ENCODE data around the gene FAM20C. TPM values are rescaled to one million over a fixed set of nuclear protein-coding genes. Genes with fewer than 3 reads are reported as not detected.

The FAM20C gene
- total RNA-seq, 1 donor from 2014 or later = 58.8 TPM

DNA sequence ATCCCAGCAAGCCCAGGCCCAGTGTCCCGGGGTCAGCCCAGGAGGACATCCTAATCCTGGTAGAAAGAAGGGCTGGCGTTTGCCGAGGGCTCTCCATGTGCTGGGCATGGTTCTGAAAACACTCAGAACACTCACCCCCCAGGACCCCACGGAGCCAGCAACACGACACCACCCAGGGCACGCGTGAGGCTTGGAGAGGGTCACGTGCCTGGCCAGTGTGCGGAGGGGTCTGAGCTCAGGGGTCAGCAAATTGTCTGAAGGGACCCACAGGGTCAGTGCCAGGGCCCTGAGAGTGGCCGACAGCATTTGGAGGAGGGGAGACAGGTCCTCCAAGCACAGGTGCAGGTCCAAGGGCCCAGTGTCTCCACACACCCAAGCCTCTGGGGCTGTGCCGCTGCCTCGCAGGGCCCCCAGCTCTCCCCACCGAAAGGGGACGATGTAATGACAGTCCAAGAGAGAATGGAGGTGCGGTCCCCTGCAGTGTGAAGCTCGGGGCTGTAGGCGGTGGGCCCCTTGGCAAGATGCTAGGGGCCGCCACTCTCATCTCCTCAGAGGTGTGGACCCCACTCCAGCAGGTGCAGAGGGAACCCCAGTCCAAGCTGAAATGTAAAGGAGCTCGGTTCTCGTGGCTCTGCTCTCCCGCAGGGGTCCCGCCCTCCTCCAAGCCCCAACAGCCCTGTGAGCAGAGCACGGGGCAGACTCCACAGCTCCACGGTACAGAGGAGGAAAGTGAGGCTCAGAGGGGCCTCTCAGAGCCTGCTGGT lies 105.4 kb downstream of the FAM20C start:
- H3K27ac ChIP-seq = no peak overlapping the region
- intact Hi-C loops (cut with DNase I) = no loop called here
- H3K27me3 ChIP-seq = peaks cover 16% of the 10 kb centered on the region
- no peaks in the 10 kb centered on the region for H3K36me3 ChIP-seq
- DNase-seq = peak; percentile 62
- no peaks in the 10 kb centered on the region for H3K9me3 ChIP-seq
- TF ChIP-seq, protein P1, sequence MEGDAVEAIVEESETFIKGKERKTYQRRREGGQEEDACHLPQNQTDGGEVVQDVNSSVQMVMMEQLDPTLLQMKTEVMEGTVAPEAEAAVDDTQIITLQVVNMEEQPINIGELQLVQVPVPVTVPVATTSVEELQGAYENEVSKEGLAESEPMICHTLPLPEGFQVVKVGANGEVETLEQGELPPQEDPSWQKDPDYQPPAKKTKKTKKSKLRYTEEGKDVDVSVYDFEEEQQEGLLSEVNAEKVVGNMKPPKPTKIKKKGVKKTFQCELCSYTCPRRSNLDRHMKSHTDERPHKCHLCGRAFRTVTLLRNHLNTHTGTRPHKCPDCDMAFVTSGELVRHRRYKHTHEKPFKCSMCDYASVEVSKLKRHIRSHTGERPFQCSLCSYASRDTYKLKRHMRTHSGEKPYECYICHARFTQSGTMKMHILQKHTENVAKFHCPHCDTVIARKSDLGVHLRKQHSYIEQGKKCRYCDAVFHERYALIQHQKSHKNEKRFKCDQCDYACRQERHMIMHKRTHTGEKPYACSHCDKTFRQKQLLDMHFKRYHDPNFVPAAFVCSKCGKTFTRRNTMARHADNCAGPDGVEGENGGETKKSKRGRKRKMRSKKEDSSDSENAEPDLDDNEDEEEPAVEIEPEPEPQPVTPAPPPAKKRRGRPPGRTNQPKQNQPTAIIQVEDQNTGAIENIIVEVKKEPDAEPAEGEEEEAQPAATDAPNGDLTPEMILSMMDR (IDR thresholded peaks at IDR 0.05) = no peak
- H3K4me1 ChIP-seq = no peaks in the 10 kb centered on the region
- ATAC-seq = no peak
- H3K4me3 ChIP-seq = no peak overlapping the region

GRCh38 chr7:298375-298702 lies 106.0 kb downstream of the FAM20C start:
- H3K36me3 ChIP-seq = no peaks in the 10 kb centered on the region
- DNase-seq (no peak), ATAC-seq (no peak)
- H3K4me3 ChIP-seq = no peak overlapping the region
- H3K9me3 ChIP-seq = no peaks in the 10 kb centered on the region
- TF ChIP-seq, protein P1 (IDR thresholded peaks at IDR 0.05) = no peak
- no peak overlapping the region for H3K27ac ChIP-seq
- H3K4me1 ChIP-seq = no peaks in the 10 kb centered on the region
- H3K27me3 ChIP-seq = peaks cover 13% of the 10 kb centered on the region
- intact Hi-C loops (cut with DNase I) = no loop called here

DNA sequence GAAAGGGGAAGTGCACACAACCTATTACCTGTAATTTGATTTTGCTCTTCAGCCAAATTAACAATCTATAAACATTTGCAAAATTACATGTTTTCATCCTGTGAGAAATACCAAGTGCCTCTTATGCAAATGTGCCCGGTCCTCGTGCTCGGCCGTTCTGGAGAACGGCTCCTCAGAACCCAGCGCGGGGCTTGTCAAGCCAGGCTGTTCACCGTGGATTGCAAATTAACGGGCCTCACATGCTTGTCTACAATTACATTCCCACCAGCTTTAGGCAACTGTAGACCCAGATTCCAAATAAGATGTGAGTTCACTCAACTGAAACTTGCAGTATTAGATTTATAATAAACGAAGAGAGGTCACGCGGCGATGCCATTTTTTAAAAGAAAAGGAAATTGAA lies 106.4 kb downstream of the FAM20C start:
- no peak overlapping the region for H3K4me3 ChIP-seq
- H3K4me1 ChIP-seq = no peaks in the 10 kb centered on the region
- TF ChIP-seq, protein P1 (IDR thresholded peaks at IDR 0.05) = no peak
- no peaks in the 10 kb centered on the region for H3K36me3 ChIP-seq
- intact Hi-C loops (cut with DNase I) = no loop called here
- ATAC-seq (no peak), DNase-seq (no peak)
- H3K27me3 ChIP-seq = peaks cover 9% of the 10 kb centered on the region
- H3K27ac ChIP-seq = no peak overlapping the region
- no peaks in the 10 kb centered on the region for H3K9me3 ChIP-seq

GRCh38 chr7:299169-299568 lies 106.8 kb downstream of the FAM20C start:
- Histone ChIP-seq H3K27me3 (peaks cover 4% of the 10 kb centered on the region), H3K36me3 (no peaks in the 10 kb centered on the region), H3K27ac (no peak overlapping the region), H3K9me3 (no peaks in the 10 kb centered on the region), H3K4me3 (no peak overlapping the region), H3K4me1 (no peaks in the 10 kb centered on the region)
- TF ChIP-seq, protein P1 (IDR thresholded peaks at IDR 0.05) = no peak
- peak; percentile 59 for DNase-seq
- intact Hi-C loops (cut with DNase I) = no loop called here
- ATAC-seq = no peak

- Histone ChIP-seq H3K27ac (no peak overlapping the region), H3K4me1 (no peaks in the 10 kb centered on the region), H3K27me3 (peaks cover 4% of the 10 kb centered on the region), H3K36me3 (no peaks in the 10 kb centered on the region), H3K4me3 (no peak overlapping the region), H3K9me3 (no peaks in the 10 kb centered on the region)
- TF ChIP-seq, protein P1 (IDR thresholded peaks at IDR 0.05) = no peak
- DNase-seq = peak; percentile 41
- no peak for ATAC-seq
- intact Hi-C loops (cut with DNase I) = no loop called here
These were observed 107.3 kb downstream of the FAM20C start for GRCh38 chr7:299628-300027.

DNA sequence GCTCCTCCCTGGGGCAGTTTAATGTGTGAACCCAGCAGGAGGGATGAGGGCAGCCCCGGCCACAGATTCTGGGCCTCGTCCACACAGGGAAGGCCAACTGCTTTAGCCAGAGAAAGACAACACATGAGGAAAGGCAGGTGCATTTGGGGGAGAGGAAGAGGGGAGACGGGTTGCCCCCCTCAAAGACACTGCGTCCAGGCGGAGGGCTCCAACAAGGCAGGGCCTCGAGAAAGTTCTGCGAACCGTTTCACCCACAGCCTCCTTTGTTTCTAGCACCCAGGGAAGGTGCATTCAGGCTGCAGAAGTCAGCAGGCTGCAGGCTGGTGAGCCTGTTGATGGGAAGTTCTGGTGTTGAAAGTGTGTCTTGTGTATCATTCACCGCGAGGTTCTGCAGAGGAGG lies 107.7 kb downstream of the FAM20C start:
- DNase-seq (peak; percentile 26), ATAC-seq (no peak)
- H3K4me1 ChIP-seq = no peaks in the 10 kb centered on the region
- TF ChIP-seq, protein P1 (IDR thresholded peaks at IDR 0.05) = no peak
- intact Hi-C loops (cut with DNase I) = no loop called here
- peaks cover 4% of the 10 kb centered on the region for H3K27me3 ChIP-seq
- no peaks in the 10 kb centered on the region for H3K36me3 ChIP-seq
- H3K4me3 ChIP-seq = no peak overlapping the region
- H3K27ac ChIP-seq = no peak overlapping the region
- H3K9me3 ChIP-seq = no peaks in the 10 kb centered on the region
